HEK293T (cell line): Measurements from ENCODE around the gene LTA4H.
"Not testable (repeated sequence)": the region's sequence is repeated elsewhere in the genome, so short reads cannot be mapped to it uniquely, and the experiment has no call there.

ENCODE experiments used
- CTCF ChIA-PET: fragments of 350-600 bp; formaldehyde crosslinking; extraction: SDS; loops from one replicate; lab custom pipeline; 2021; ENCODE audit warnings: antibody characterized with exemption, inconsistent platforms; lab: Yijun Ruan, JAX
- POLR2A ChIA-PET: fragments of 350-600 bp; formaldehyde crosslinking; extraction: SDS; loops from one replicate; lab custom pipeline; 2020; ENCODE audit warnings: antibody characterized with exemption, inconsistent platforms; lab: Yijun Ruan, JAX
- DNase-seq: peaks from one replicate; pipeline ENCODE4 v3.0.0; 2012; ENCODE audit warnings: mixed read lengths; ENCODE audit errors: extremely low spot score
- ARNT ChIP-seq: fragments of 450-650 bp; IDR thresholded peaks from 2 replicates; pipeline ENCODE4 v1.6.1; 2017; ENCODE audit warnings: mild to moderate bottlenecking
- BHLHE40 ChIP-seq: fragments of 450-650 bp; IDR thresholded peaks from 2 replicates; pipeline ENCODE4 v1.6.1; 2016; ENCODE audit warnings: mild to moderate bottlenecking, moderate library complexity, borderline replicate concordance
- CTBP1 ChIP-seq: fragments of 450-650 bp; IDR thresholded peaks from 2 replicates; pipeline ENCODE4 v1.6.1; 2016; ENCODE audit warnings: borderline replicate concordance
- ELF4 ChIP-seq: fragments of 450-650 bp; IDR thresholded peaks from 2 replicates; pipeline ENCODE4 v1.6.1; 2017; ENCODE audit warnings: antibody characterized with exemption
- FOXA1 ChIP-seq: fragments of 450-650 bp; IDR thresholded peaks from 2 replicates; pipeline ENCODE4 v1.6.1; 2016; ENCODE audit warnings: mild to moderate bottlenecking
- FOXK2 ChIP-seq: fragments of 450-650 bp; IDR thresholded peaks from 2 replicates; pipeline ENCODE4 v1.6.1; 2016; ENCODE audit warnings: mild to moderate bottlenecking
- FOXM1 ChIP-seq: fragments of 450-650 bp; IDR thresholded peaks from 2 replicates; pipeline ENCODE4 v1.6.1; 2017; ENCODE audit warnings: mild to moderate bottlenecking, borderline replicate concordance
- HDGF ChIP-seq: fragments of 450-650 bp; IDR thresholded peaks from 2 replicates; pipeline ENCODE4 v1.6.1; 2017; ENCODE audit warnings: antibody characterized with exemption, borderline replicate concordance
- L3MBTL2 ChIP-seq: fragments of 450-650 bp; conservative IDR thresholded peaks from 2 replicates; pipeline ENCODE4 v1.6.1; 2016; ENCODE audit warnings: mild to moderate bottlenecking
- LEF1 ChIP-seq: fragments of 450-650 bp; IDR thresholded peaks from 2 replicates; pipeline ENCODE4 v1.6.1; 2017; ENCODE audit warnings: mild to moderate bottlenecking, borderline replicate concordance
- NFRKB ChIP-seq: fragments of 450-650 bp; IDR thresholded peaks from 2 replicates; pipeline ENCODE4 v1.6.1; 2016; ENCODE audit warnings: mild to moderate bottlenecking, moderate library complexity
- SP1 ChIP-seq: fragments of 450-650 bp; IDR thresholded peaks from 2 replicates; pipeline ENCODE4 v1.6.1; 2017
- SUZ12 ChIP-seq: fragments of 450-650 bp; IDR thresholded peaks from 2 replicates; pipeline ENCODE4 v1.6.1; 2016; ENCODE audit warnings: mild to moderate bottlenecking
- TARDBP ChIP-seq: fragments of 450-650 bp; IDR thresholded peaks from 2 replicates; pipeline ENCODE4 v1.6.1; 2016
- ZNF384 ChIP-seq: fragments of 450-650 bp; IDR thresholded peaks from 2 replicates; pipeline ENCODE4 v1.6.1; 2016
- TF ChIP-seq, protein P1 (sequence below): fragments of 450-650 bp; IDR thresholded peaks from 2 replicates; pipeline ENCODE4 v1.6.1; 2016

The LTA4H gene

DNA sequence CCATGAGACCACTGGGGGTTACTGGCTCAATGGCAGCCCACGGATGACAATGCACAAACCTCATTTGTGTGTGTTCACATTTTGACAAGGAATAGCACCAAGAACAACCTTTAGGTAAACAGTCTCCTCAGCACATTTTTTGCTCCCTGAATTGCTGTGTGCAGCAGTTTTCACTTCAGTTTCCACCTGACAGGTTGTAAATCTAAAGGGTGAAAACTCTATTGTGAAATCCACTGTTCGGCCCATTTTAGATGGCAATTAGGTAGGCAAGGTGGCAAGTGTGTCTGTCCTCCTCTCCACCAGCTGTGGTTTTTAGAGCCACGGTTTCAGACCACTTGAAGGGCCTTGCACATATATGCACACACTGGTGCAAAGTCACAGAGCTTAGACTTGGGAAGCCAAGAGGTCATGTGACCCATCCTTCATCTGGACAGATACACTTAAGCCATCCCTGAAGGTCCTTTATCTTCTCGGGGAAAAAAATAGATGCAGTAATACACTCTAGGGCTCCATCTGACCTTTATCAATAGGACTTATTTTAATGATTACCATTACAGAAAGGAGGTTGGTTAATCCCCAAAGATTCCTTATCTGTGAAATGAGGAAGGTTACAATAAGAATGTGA is 62.4 kb downstream of the LTA4H start:
- CTCF ChIA-PET = no interaction called here
- DNase-seq = no peak
- POLR2A ChIA-PET = no interaction called here
- no peak for TF ChIP-seq LEF1
- TF ChIP-seq L3MBTL2 = no peak
- TF ChIP-seq ELF4 = no peak

DNA sequence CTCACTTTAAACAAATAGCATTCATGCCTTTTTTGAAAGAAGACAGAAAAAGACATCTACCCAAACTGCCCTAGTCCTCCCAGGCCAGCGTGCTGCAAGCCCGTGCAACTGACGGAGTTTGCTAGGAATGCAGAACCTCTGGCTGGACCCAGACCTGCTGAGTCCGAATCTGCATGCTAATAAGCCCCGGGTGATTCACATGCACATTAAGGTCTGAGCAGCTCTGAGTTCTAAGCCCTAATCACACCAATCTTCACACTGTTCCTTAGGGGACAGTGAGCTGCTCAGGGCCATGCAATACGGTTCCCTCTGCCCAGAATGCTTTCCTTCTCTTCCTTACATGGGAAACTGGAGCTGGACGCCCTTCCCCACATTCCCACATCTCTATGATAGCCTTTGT is 64.5 kb downstream of the LTA4H start:
- TF ChIP-seq LEF1 (no peak), ELF4 (no peak), FOXM1 (no peak), L3MBTL2 (no peak), TARDBP (no peak), CTBP1 (no peak), ARNT (no peak), ZNF384 (no peak), NFRKB (no peak), BHLHE40 (no peak), FOXK2 (no peak), HDGF (no peak)
- TF ChIP-seq, protein P1, sequence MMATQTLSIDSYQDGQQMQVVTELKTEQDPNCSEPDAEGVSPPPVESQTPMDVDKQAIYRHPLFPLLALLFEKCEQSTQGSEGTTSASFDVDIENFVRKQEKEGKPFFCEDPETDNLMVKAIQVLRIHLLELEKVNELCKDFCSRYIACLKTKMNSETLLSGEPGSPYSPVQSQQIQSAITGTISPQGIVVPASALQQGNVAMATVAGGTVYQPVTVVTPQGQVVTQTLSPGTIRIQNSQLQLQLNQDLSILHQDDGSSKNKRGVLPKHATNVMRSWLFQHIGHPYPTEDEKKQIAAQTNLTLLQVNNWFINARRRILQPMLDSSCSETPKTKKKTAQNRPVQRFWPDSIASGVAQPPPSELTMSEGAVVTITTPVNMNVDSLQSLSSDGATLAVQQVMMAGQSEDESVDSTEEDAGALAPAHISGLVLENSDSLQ = no peak
- CTCF ChIA-PET = no interaction called here
- POLR2A ChIA-PET = no interaction called here

DNA sequence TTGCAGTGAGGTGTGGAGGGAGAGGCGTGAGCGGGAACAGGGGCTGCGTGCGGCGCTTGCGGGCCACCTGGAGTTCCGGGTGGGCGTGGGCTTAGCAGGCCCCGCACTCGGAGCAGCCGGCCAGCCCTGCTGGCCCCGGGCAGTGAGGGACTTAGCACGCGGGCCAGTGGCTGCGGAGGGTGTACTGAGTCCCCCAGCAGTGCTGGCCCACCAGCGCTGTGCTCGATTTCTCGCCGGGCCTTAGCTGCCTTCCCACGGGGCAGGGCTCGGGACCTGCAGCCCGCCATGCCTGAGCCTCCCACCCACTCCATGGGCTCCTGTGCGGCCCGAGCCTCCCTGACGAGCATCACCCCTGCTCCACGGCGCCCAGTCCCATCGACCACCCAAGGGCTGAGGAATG is 66.3 kb downstream of the LTA4H start:
- CTCF ChIA-PET, DNase-seq, POLR2A ChIA-PET: not testable (repeated sequence)

More for the DNA sequence above, 64.5 kb downstream of the LTA4H start:
- DNase-seq = no peak

DNA sequence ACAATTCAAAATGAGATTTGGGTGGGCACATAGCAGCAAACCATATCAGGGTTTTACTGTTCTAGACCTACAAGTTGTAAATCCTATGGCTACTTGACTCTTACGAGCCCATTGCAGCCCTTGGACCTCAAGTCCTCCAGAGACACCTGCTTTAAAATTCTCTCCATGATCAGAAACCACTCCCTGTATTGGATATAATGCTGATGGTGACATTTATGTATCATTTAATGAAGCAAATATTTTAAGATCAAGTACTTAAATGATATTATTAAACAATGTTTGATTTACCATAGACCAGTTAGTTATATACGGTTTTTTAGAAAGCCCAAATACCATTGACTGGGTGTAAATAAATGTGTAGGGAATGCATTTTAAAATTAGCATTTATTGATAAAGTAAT is 68.1 kb downstream of the LTA4H start:
- ChIA-PET POLR2A (no interaction called here), CTCF (no interaction called here)
- no peak for TF ChIP-seq FOXK2
- no peak for TF ChIP-seq ELF4
- TF ChIP-seq FOXM1 = no peak
- TF ChIP-seq L3MBTL2 = no peak
- TF ChIP-seq SP1 = no peak
- TF ChIP-seq, protein P1 = no peak
- no peak for TF ChIP-seq NFRKB
- TF ChIP-seq LEF1 = no peak
- TF ChIP-seq BHLHE40 = no peak
- no peak for DNase-seq

DNA sequence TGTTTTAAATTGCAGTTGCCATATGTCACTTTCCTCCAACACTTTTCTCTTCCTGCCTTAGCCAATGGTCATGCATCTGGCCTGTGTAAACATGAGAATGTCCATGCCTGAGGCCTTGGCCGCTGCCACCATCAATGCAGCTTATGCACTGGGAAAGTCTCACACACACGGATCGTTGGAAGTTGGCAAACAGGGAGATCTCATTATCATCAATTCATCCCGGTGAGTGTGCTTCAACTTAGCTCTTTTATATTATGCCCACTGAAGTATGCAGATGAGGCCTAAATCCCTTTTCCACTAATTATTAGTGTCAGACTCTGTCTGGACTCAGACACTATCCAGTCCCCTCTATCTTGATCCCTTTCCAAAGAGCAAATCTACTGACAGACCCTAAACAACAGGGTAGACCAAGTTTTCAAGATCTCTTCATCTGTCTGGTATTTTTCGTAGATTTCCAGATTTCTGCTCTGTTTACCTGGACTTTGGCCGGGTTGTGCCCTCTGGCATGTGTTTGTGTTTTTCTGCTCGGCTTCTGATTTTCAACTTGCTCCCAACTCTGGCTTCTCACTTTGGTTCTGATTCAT is 69.0 kb downstream of the LTA4H start:
- CTCF ChIA-PET = no interaction called here
- TF ChIP-seq SP1 (no peak), L3MBTL2 (no peak), HDGF (no peak), BHLHE40 (no peak), LEF1 (no peak), CTBP1 (no peak), FOXA1 (no peak), ARNT (no peak), TARDBP (no peak), SUZ12 (no peak), ELF4 (no peak), ZNF384 (no peak), FOXK2 (no peak), FOXM1 (no peak), NFRKB (no peak)
- TF ChIP-seq, protein P1 = no peak
- DNase-seq = no peak
- POLR2A ChIA-PET = no interaction called here

DNA sequence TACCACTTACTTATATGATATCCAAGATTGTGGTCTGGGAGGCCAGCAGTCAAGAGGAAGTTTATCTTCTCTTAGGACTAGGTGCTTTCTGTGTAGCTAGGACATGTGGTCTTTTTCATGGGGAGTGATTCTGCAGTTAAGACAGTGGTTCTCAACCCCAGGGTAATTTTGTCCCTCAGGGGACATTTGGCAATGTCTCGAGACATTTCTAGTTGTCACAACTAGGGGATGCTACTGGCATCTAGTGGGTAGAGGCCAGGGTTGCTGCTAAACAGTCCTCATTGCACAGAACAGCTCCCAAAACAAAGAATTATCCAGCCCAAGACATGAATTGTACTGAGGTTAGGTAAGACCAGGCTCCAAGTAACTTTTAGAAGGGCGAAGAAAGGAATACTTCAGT is 72.3 kb downstream of the LTA4H start:
- ChIA-PET CTCF (no interaction called here), POLR2A (no interaction called here)
- TF ChIP-seq FOXK2 (no peak), L3MBTL2 (no peak), ELF4 (no peak), FOXA1 (no peak), FOXM1 (no peak), CTBP1 (no peak), ARNT (no peak), NFRKB (no peak), SP1 (no peak), TARDBP (no peak), ZNF384 (no peak), BHLHE40 (no peak), HDGF (no peak)
- TF ChIP-seq, protein P1 = no peak
- DNase-seq = no peak
